Heart left ventricle (tissue), 16 donors: ENCODE data around the gene MCU. TPM values are rescaled to one million over a fixed set of nuclear protein-coding genes. Genes with fewer than 3 reads are reported as not detected.
A peak's percentile ranks its signal among the peaks of the same experiment; 100 is the strongest.

Experiments used
- ATAC-seq, 4 donors: fragments of 200-7000 bp; cut with Tn5 transposase; one replicate each; pipeline ENCODE4 v1.9.1; 2020 to 2022; ENCODE audit warnings: moderate library complexity in 4 of 4, mild to moderate bottlenecking in 3 of 4, moderate number of reproducible peaks in 1 of 4
- DNase-seq, 5 donors: peaks; one replicate each; pipeline ENCODE4 v3.0.0-alpha.2; 2020
- H3K27ac ChIP-seq, 12 donors: fragments of 200-600 bp; sonication (generic) in 4 of 12; one replicate each; pipeline versions ENCODE4 v1.5.0 to v1.8.0; 2016 to 2022; ENCODE audit warnings: mild to moderate bottlenecking in 2 of 12
- H3K27me3 ChIP-seq, 9 donors: fragments of 200-600 bp; sonication (generic) in 2 of 9; one replicate each; pipeline versions ENCODE4 v1.5.1 to v1.8.0; 2016 to 2022; ENCODE audit warnings: mild to moderate bottlenecking in 3 of 9
- H3K36me3 ChIP-seq, 9 donors: fragments of 200-600 bp; sonication (generic) in 2 of 9; one replicate each; pipeline versions ENCODE4 v1.5.0 to v1.8.0; 2018 to 2022; ENCODE audit warnings: mild to moderate bottlenecking in 2 of 9
- H3K4me1 ChIP-seq, 12 donors: fragments of 200-600 bp; sonication (generic) in 4 of 12; one replicate each; pipeline versions ENCODE4 v1.5.0 to v1.8.0; 2016 to 2022; ENCODE audit warnings: mild to moderate bottlenecking in 3 of 12
- H3K4me3 ChIP-seq, 12 donors: fragments of 200-600 bp; sonication (generic) in 4 of 12; one replicate each; pipeline versions ENCODE4 v1.5.0 to v1.8.0; 2017 to 2022; ENCODE audit warnings: mild to moderate bottlenecking in 9 of 12, moderate library complexity in 4 of 12
- H3K9me3 ChIP-seq, 12 donors: fragments of 200-600 bp; sonication (generic) in 4 of 12; one replicate each; pipeline versions ENCODE4 v1.5.0 to v1.8.0; 2016 to 2022; ENCODE audit warnings: mild to moderate bottlenecking in 1 of 12
- CTCF ChIP-seq, 12 donors: fragments of 200-600 bp; sonication (generic) in 4 of 12; IDR thresholded peaks; one replicate each; pipeline versions ENCODE4 v1.5.0 to v1.8.0; 2018 to 2022; ENCODE audit warnings: antibody characterized with exemption in 12 of 12, mild to moderate bottlenecking in 5 of 12
- POLR2A ChIP-seq, 2 donors: fragments of 450-650 bp; IDR thresholded peaks; one replicate each; pipeline ENCODE4 v1.6.1; 2017; ENCODE audit warnings: antibody characterized with exemption in 2 of 2, mild to moderate bottlenecking in 2 of 2, moderate library complexity in 2 of 2
- WGBS, 4 donors: extraction: QIAGEN DNeasy Blood & Tissue Kit in 2 of 4; methylation state at CpG; one replicate each; pipeline versions ENCODE4 v1.1.5 to v1.1.7; 2013 to 2018; 5-methylcytosine and 5-hydroxymethylcytosine counted together
- intact Hi-C, 10 donors: fragments of 100-400 bp; cut with DNase I; formaldehyde crosslinking; loops; one replicate each; pipeline versions ENCODE4 v1.11.1 to v1.14.2; 2022
- polyA plus RNA-seq, 2 donors: library from polyadenylated mRNA; stranded (reverse); fragments of 200-250 nt; gene quantifications; one replicate each; pipeline ENCODE4 v1.2.3, GENCODE V29; 2013
- total RNA-seq, 9 donors: library from RNA; depleted of rRNA in 2 of 9; stranded (reverse); fragments of >200 nt in 2 of 9; fragmentation: NEBNext Ultra II Directional in 3 of 9; extraction: Animal tissue kit (Norgen Biotek cat#: 25700) in 3 of 9; gene quantifications; one replicate each; pipeline versions ENCODE4 v1.1.0 to v1.2.4, GENCODE V29; 2016 to 2023
- donor health status: ischemic (EF 13 %, LVEDD 7.1; RV severe dilation, severe dysfunction).
- donor health status: healthy with polysubstance abuse.
- donor health status: DM: no; HTN: yes; CAD: no.
- donor health status: DM: no; HTN: no; CAD: no.
- donor health status: ischemic (EF 25% LVEDD 6.9; RV normal size, moderate dysfunction).
- donor health status: ischemic (EF 25% LVEDD 5.7; RV mildly dilated, moderate dysfunction).
- donor health status: healthy.
- donor health status: DM: yes; HTN: yes; CAD: no.
- donor health status: ischemic (EF 35%, LVEDD 5.7; RV mildly dilated, moderate dysfunction).
- donor health status: nonischemic (EF 11% LVEDD 7.7; RV severe dilation, severe dysfunction).
- donor health status: DM: yes; HTN: yes; CAD: no.
- donor health status: PGD.
- donor health status: ischemic (EF 29% LVEDD 5.4; RV normal size, mild dysfunction).
- donor health status: nonischemic (EF 23%, LVEDD 6.1; RV moderate dilation, normal function).

MCU gene
- total and polyA plus RNA-seq, 11 donors: 11.4 to 16.9 (median 13.6) TPM

DNA sequence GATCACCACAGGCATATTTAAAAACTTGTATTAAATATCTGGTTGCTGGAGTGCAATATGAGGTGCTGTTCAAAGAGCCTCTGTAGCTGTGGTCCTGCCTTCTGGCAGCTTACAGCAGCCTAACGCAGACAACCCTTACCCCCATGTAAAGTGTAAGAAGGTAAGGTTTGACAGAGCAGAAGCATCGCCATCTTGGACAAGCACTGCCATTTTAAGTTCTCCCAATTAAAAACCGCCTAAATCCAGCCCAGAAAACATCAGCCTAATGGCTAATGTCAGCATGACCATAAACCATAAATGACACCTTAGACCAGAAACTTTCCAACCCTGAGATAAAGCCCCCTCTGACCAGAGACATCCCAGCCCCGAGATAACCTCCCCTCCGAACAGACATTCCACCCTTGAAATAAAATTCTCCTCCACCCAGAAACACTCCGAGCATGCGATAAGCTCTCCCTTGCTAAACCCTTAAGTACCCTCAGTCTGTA lies 196.3 kb downstream of the MCU start:
- intact Hi-C loops: no loop called here
- Histone ChIP-seq H3K9me3 (no peaks in the 10 kb centered on the region), H3K4me1 (peaks cover 0 to 25% (median 7%) of the 10 kb centered on the region in 12 donors), H3K36me3 (peaks cover 0 to 54% (median 9%) of the 10 kb centered on the region in 9 donors), H3K27me3 (no peaks in the 10 kb centered on the region), H3K4me3 (no peak overlapping the region), H3K27ac (peak overlapping the region in 2 of 12 donors; percentile 32 to 71)
- DNase-seq (no peak), ATAC-seq (no peak)
- WGBS, 4 donors: 80 to 91% (median 81%) methylated on average over 7 of the region's 7 CpGs
- no peak for TF ChIP-seq CTCF (IDR thresholded peaks at IDR 0.05)
- TF ChIP-seq POLR2A (IDR thresholded peaks at IDR 0.05): no peak

GRCh38 chr10:72889391-72889831 lies 197.5 kb downstream of the MCU start:
- peaks cover 0 to 29% (median 9%) of the 10 kb centered on the region in 12 donors for H3K4me1 ChIP-seq
- DNase-seq (no peak), ATAC-seq (no peak)
- H3K9me3 ChIP-seq: no peaks in the 10 kb centered on the region
- H3K36me3 ChIP-seq: peaks cover 0 to 42% (median 9%) of the 10 kb centered on the region in 9 donors
- no peak overlapping the region for H3K4me3 ChIP-seq
- intact Hi-C loops: no loop called here
- TF ChIP-seq CTCF (IDR thresholded peaks at IDR 0.05): no peak
- TF ChIP-seq POLR2A (IDR thresholded peaks at IDR 0.05): no peak
- 42 to 53% (median 46%) methylated on average over 6 of the region's 6 CpGs for WGBS, 4 donors
- H3K27me3 ChIP-seq: no peaks in the 10 kb centered on the region
- no peak overlapping the region for H3K27ac ChIP-seq

GRCh38 chr10:72890086-72890485 lies 198.1 kb downstream of the MCU start:
- H3K9me3 ChIP-seq: no peaks in the 10 kb centered on the region
- intact Hi-C loops: no loop called here
- TF ChIP-seq CTCF (IDR thresholded peaks at IDR 0.05) (no peak), POLR2A (IDR thresholded peaks at IDR 0.05) (no peak)
- no peak for ATAC-seq
- DNase-seq: no peak
- 50 to 67% (median 55%) methylated on average over 2 of the region's 2 CpGs for WGBS, 4 donors
- peaks cover 0 to 37% (median 7%) of the 10 kb centered on the region in 9 donors for H3K36me3 ChIP-seq
- no peaks in the 10 kb centered on the region for H3K27me3 ChIP-seq
- no peak overlapping the region for H3K4me3 ChIP-seq
- peaks cover 0 to 29% (median 9%) of the 10 kb centered on the region in 12 donors for H3K4me1 ChIP-seq
- H3K27ac ChIP-seq: no peak overlapping the region

DNA sequence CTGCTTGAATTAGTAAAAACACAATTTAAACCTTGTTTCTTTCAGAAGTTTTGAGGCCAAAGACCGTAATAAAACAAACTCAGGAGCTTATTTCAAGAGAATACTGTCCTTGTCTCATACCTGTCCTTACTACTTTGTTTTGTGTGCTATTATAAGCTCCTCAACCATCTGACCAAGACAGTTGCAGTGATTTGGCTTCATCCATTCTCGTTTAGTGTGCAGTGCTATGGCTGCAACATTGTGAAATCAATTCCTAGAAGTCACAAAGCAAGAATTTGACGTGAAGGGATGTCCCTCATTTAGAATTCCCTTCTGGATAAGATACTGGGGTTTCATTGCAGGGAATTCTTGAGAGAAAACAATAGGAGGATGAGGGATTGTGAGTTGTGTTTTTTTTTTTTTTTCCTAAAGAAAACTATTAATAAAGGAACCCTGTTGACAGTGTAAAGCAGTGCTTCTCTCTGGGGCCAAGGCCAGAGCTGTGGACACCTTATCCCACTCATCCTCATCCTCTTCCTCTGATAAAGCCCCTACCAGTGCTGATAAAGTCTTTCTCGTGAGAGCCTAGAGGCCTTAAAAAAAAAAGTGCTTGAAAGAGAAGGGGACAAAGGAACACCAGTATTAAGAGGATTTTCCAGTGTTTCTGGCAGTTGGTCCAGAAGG lies 201.3 kb downstream of the MCU start, which contains the start of gene OIT3:
TSS of gene OIT3 (plus strand) at position 604 of the 663 bp plus-strand sequence. CDS start 60 bp downstream, outside the sequence.
- Histone ChIP-seq H3K4me3 (no peak within 1 kb of the TSS), H3K9me3 (no peaks in the 10 kb centered on the region), H3K27ac (no peak within 1 kb of the TSS), H3K36me3 (peaks cover 0 to 5% (median 0%) of the 10 kb centered on the region in 9 donors), H3K4me1 (peaks cover 0 to 11% (median 2%) of the 10 kb centered on the region in 12 donors), H3K27me3 (no peaks in the 10 kb centered on the region)
- TF ChIP-seq CTCF (IDR thresholded peaks at IDR 0.05) (no peak), POLR2A (IDR thresholded peaks at IDR 0.05) (no peak)
- 35 to 48% (median 42%) methylated on average over 4 of the region's 4 CpGs for WGBS, 4 donors
- DNase-seq (no peak), ATAC-seq (peak in 1 of 4 donors; percentile 68)
- intact Hi-C loops: no loop called here
